ENCODE measurements around the gene MEAK7.
"Not testable (repeated sequence)": the region's sequence is repeated elsewhere in the genome, so short reads cannot be mapped to it uniquely, and the experiment has no call there.

MEAK7 gene

GRCh38 chr16:84532855-84533486 lies 28.5 kb upstream of the MEAK7 start:
- DNase-seq (ENCODE audit: low read depth in 2 of 2): no peak

DNA sequence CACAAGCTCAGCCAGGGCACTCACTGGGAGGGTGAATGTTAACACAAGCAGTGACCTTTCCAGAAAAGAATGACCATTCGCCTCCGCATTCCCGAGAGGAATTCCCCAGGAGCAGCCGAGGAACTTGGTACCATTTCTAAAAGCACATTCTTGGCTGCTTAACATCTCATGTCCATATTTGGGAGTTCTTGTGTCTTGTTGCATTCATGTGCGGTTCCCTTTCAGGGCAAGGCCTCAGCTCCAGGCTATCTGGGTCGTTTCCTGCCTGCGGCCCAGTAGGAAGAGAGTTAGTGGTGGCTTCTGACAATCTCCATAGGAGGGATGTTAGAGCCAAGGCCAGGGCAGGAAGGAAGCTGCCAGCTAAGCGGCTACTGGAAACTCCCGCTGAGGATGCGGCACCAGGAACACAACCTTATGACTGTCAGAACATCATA lies 27.8 kb upstream of the MEAK7 start:
- no peak for DNase-seq (ENCODE audit: low read depth in 2 of 2)

DNA sequence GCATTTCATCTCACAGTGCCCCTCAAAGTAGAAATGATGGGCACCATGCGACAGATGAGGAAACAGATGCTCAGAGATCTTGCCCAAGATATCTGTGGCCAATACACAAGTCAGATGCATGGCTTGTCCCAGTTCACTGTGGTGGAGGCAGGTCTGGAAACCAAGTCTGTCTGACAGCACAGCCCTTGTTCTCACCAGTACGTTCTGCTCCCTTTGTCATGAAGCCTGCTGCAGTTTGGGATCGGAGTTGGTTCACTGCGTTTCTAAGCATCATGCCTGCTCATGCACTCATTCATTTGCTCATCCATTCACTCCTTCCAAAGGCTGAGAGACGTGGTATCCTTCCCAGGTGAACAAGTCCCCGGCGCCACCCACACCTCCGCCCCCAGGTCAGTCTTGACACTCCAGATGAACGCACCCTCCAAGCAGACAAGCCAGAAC lies 27.2 kb upstream of the MEAK7 start:
- DNase-seq (ENCODE audit: low read depth in 2 of 2): no peak

DNA sequence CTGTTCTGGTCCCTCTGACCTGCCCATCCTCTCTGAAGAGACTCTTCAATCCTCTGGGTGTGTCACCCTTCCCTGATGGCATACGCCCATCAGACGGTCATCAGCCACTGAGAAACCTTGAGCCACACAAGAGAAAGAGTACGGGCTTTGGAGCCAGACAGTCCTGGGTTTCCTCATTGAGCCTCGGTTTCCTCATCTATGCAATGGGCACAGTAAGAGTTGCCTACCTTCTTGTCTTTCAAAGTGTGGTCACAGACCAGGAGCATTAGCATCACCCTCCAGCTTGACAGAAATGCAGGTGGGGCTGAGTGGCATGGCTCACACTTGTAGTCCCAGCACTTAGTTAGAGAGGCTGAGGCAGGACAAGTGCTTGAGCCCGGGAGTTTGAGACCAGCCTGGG lies 26.1 kb upstream of the MEAK7 start:
- no peak for DNase-seq (ENCODE audit: low read depth in 2 of 2)

DNA sequence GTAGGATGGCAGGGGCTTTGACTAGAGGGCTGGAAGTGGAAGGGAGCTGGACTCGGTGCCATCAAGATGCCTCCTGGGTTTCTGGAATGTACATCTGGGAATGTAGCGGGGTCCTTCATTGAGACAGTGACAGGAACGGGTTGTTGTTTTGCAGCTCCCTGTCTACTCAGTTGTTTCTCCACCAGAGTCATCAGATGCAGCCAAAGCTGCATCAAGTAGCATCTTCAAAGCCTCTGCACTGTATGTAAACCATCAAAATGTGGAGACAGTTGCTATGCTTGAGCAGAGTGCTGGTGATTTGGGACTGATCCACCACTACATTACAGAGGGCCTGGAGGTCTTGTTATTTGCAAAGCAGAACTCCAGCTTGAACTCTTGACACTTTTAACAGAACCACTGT lies 25.1 kb upstream of the MEAK7 start:
- no peak for DNase-seq (ENCODE audit: low read depth in 2 of 2)

GRCh38 chr16:84528322-84528721 lies 23.9 kb upstream of the MEAK7 start:
- DNase-seq (ENCODE audit: low read depth in 2 of 2): no peak

DNA sequence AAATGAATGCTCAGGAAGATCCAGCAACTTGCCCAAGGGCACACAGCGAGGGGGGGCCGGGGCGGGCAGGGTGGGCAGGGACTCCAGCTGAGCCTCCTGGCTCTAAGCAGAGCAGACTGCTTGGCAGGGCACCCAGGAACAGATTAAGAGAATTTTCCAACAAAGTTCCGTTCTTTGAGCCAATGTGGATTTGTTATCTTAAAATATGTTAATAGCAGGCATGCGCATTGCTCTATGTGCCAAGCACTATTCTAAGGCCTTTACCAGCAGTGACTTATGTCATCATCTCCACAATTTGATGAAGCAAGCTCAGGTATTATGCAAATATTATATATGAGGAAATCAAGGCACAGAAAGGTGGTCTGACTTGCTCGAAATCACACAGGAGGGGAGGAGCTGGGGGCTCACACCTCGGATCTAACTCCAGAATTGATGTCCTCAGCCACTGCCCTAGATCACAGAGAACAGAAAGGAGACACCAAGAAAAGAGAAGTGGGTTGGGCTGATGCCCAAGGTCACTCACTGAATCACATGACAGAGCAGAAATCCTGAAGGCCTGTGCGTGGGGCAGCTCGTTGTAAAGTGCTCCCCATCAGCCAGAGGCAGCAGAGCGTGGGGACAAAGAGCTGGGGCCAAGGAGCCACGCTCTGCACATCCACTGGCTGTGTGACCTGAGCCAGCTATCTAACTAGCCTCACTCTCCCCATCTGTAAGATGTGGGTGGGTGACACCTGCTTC lies 23.2 kb upstream of the MEAK7 start:
- DNase-seq (ENCODE audit: low read depth in 2 of 2): no peak

DNA sequence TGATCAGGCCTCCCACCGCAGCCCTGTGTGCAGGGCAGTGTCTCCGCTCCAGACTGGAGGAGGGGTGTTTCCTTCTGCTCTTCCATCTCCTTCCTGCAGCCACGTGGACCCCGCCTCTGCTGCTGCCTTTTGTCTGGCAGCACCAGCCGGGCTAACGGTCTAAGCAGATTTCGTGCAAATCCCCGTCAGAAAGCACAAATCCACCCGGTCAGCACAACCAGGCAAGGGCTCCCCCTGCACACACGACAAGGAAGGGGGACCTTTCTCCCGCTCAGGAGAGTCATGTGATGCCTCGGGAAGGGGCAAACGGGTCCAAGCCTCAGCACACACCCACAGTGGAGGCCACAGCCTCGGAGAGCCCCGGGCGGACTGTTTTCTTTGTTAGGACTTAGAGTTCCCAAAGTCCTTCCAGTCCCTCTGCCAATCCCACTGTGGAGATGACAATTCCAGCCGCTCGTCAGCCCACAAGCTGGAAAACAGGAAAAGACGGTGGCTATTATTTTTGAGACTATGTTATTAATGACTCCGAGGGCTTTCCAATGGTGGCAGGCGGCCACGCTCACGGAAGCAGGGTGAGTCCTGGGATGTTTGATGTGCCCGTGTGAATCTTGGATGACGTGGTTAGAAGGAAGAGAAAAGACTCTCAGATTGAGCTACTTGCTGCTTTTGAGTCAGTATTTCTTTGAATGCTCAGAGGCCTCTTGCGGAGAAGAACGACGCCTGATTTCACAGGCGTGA lies 22.5 kb upstream of the MEAK7 start:
- no peak for DNase-seq (ENCODE audit: low read depth in 2 of 2)

- not testable (repeated sequence) for DNase-seq (ENCODE audit: low read depth in 2 of 2)
Observed at GRCh38 chr16:84524941-84525581, 20.6 kb upstream of the MEAK7 start.

GRCh38 chr16:84524346-84524920 lies 20.0 kb upstream of the MEAK7 start:
- DNase-seq (ENCODE audit: low read depth in 2 of 2): no peak

DNA sequence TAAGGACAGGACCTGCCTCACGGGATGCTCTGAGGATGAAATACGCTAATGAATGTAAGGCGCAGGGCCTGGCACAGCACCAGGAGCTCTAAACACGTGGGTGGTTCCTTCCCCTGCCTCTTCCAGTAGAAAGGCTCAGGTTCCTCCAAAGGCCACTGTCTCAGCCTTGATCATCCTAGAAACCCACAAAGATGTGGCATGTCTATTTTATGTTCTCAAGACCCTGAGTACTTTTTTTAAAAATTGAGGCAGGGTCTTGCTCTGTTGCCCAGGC lies 17.0 kb upstream of the MEAK7 start:
- DNase-seq (ENCODE audit: low read depth in 2 of 2): no peak

GRCh38 chr16:84520725-84521496 lies 16.5 kb upstream of the MEAK7 start:
- no peak for DNase-seq (ENCODE audit: low read depth in 2 of 2)

DNA sequence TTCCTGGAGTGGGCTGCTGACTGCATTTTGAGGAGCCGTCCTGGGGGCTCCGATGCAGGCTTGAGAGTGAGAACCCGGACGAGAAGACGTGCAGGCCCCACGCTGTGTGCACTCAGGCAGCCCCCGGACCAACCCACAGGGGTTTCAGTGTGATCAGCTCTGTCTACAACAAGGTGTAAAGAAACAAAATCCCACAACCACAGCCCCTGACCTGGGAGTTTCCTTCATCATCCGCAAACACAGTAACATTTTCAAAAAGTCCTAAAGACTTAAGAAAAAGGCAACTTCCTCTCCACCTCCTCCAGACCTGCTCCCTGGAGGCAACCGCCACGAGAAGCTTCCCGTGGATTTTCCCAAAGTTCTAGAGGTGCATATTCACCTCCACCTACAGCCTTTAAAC lies 15.4 kb upstream of the MEAK7 start:
- no peak for DNase-seq (ENCODE audit: low read depth in 2 of 2)

- no peak for DNase-seq (ENCODE audit: low read depth in 2 of 2)
Observed at GRCh38 chr16:84518804-84519341, 14.4 kb upstream of the MEAK7 start.

DNA sequence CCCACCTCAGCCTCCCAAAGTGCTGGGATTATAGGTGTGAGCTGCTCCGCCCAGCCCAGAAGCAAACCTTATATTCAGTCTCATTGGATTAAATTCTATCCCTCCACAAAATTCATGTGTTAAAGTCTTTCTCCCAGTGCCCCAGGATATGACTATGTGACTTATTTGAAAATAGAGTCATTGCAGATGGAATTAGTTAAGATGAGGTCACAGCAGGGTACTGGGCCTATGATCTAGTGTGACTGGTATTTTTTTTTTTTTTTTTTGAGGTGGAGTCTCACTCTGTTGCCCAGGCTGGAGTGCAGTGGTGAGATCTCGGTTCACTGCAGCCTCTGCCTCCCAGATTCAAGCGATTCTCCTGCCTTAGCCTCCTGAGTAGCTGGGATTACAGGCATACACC lies 13.8 kb upstream of the MEAK7 start:
- not testable (repeated sequence) for DNase-seq (ENCODE audit: low read depth in 2 of 2)

GRCh38 chr16:84517366-84517765 lies 12.9 kb upstream of the MEAK7 start:
- no peak for DNase-seq (ENCODE audit: low read depth in 2 of 2)

GRCh38 chr16:84514874-84515835 lies 10.7 kb upstream of the MEAK7 start:
- DNase-seq (ENCODE audit: low read depth in 2 of 2): peak; percentile 52 to 67

GRCh38 chr16:84514295-84514873 lies 9.9 kb upstream of the MEAK7 start:
- no peak for DNase-seq (ENCODE audit: low read depth in 2 of 2)

GRCh38 chr16:84513666-84514065 lies 9.2 kb upstream of the MEAK7 start:
- no peak for DNase-seq (ENCODE audit: low read depth in 2 of 2)

GRCh38 chr16:84513123-84513522 lies 8.7 kb upstream of the MEAK7 start:
- DNase-seq (ENCODE audit: low read depth in 2 of 2): no peak

Data from activated CD4-positive, alpha-beta T cell treated with anti-CD3 and anti-CD28 coated beads for 24 hours (primary cell).